PC-3 (cell line): Measurements from ENCODE around the gene THAP4. TPM values are rescaled to one million over a fixed set of nuclear protein-coding genes. Genes with fewer than 3 reads are reported as not detected.

Experiments used
- ATAC-seq: fragments of 200-7000 bp; cut with Tn5 transposase; 2 replicates; pipeline ENCODE4 v1.9.1; 2020; ENCODE audit warnings: mild to moderate bottlenecking, moderate library complexity
- BruUV-seq: library from RNA; stranded (reverse); fragments of 400-500 nt; replicated peaks from 2 replicates; lab custom pipeline; 2021; lab: Mats Ljungman, UMichigan
- CTCF ChIA-PET: fragments of 300-600 bp; sonication (Branson Sonifier 250); formaldehyde crosslinking; loops from one replicate; lab custom pipeline; 2022; ENCODE audit warnings: antibody characterized with exemption; lab: Charles Lee
- POLR2A ChIA-PET: fragments of 300-600 bp; sonication (Branson Sonifier 250); formaldehyde crosslinking; loops from one replicate; lab custom pipeline; 2022; ENCODE audit warnings: antibody characterized with exemption; ENCODE audit not compliant: unreplicated experiment; lab: Charles Lee
- DNase-seq: peaks from one replicate; pipeline ENCODE4 v3.0.0-alpha.2; 2015
- H2AFZ ChIP-seq: fragments of 300-600 bp; sonication (generic); 2 replicates; pipeline ENCODE4 v1.6.0; 2016; ENCODE audit warnings: antibody characterized with exemption, low read length
- H3F3A ChIP-seq: fragments of 300-600 bp; sonication (generic); one replicate; pipeline ENCODE4 v1.6.0; 2017; ENCODE audit warnings: antibody characterized with exemption, low read length, control low read depth, mild to moderate bottlenecking; ENCODE audit not compliant: unreplicated experiment
- H3K27ac ChIP-seq: fragments of 300-600 bp; sonication (generic); 2 replicates; pipeline ENCODE4 v1.5.1; 2016; ENCODE audit warnings: mild to moderate bottlenecking, low read length
- H3K27me3 ChIP-seq: fragments of 300-600 bp; sonication (generic); 2 replicates; pipeline ENCODE4 v1.6.1; 2016; ENCODE audit warnings: low read length, mixed read lengths
- H3K36me3 ChIP-seq: fragments of 300-600 bp; sonication (generic); 2 replicates; pipeline ENCODE4 v1.6.1; 2016; ENCODE audit warnings: low read depth, mixed run types, low read length, mixed read lengths
- H3K4me1 ChIP-seq: fragments of 300-600 bp; sonication (generic); 2 replicates; pipeline ENCODE4 v1.5.1; 2016; ENCODE audit warnings: low read length; ENCODE audit not compliant: insufficient read depth
- H3K4me2 ChIP-seq: fragments of 300-600 bp; sonication (generic); 2 replicates; pipeline ENCODE4 v1.6.0; 2016; ENCODE audit warnings: low read length
- H3K4me3 ChIP-seq: fragments of 300-600 bp; sonication (generic); 2 replicates; pipeline ENCODE4 v1.5.1; 2016; ENCODE audit warnings: mild to moderate bottlenecking, low read length, mixed read lengths
- H3K79me2 ChIP-seq: fragments of 300-600 bp; sonication (generic); 2 replicates; pipeline ENCODE4 v1.6.1; 2017; ENCODE audit warnings: low read length, mixed read lengths
- H3K9ac ChIP-seq: fragments of 300-600 bp; sonication (generic); 2 replicates; pipeline ENCODE4 v1.6.0; 2016; ENCODE audit warnings: mild to moderate bottlenecking, low read length
- H3K9me2 ChIP-seq: fragments of 300-600 bp; sonication (generic); replicated peaks from 2 replicates; pipeline ENCODE4 v1.6.1; 2016; ENCODE audit warnings: mixed run types, low read length, mixed read lengths
- H3K9me3 ChIP-seq: fragments of 300-600 bp; sonication (generic); 2 replicates; pipeline ENCODE4 v1.6.1; 2016; ENCODE audit warnings: low read length, mixed read lengths
- H4K20me1 ChIP-seq: fragments of 300-600 bp; sonication (generic); 2 replicates; pipeline ENCODE4 v1.6.1; 2016; ENCODE audit warnings: low read length, mixed read lengths
- CTCF ChIP-seq: fragments of 300-600 bp; sonication (generic); conservative IDR thresholded peaks from 2 replicates; pipeline ENCODE4 v1.5.1; 2017; ENCODE audit warnings: antibody characterized with exemption, low read depth, mild to moderate bottlenecking, low read length
- EZH2 ChIP-seq: fragments of 300-600 bp; sonication (generic); IDR thresholded peaks from one replicate; pipeline ENCODE4 v1.6.1; 2017; ENCODE audit warnings: antibody characterized with exemption, mild to moderate bottlenecking, low read length; ENCODE audit not compliant: unreplicated experiment
- EZH2phosphoT487 ChIP-seq: fragments of 300-600 bp; sonication (generic); IDR thresholded peaks from 2 replicates; pipeline ENCODE4 v1.6.1; 2018; ENCODE audit warnings: mild to moderate bottlenecking, antibody characterized with exemption, low read length, borderline replicate concordance
- intact Hi-C: fragments of 100-400 bp; cut with micrococcal nuclease; formaldehyde crosslinking; loops from 2 replicates; pipeline ENCODE4 v1.9.0; 2023
- total RNA-seq: library from RNA; depleted of rRNA; stranded (reverse); fragments of >200 nt; gene quantifications from 2 replicates; pipeline ENCODE4 v1.2.3, GENCODE V29; 2014

Gene THAP4
- total RNA-seq, 1 experiment from 2014 or later = 75.1 TPM

GRCh38 chr2:241550616-241551580 is 86.1 kb downstream of the THAP4 start:
- no TSS peak for BruUV-seq
- H3K4me3 ChIP-seq = no peak overlapping the region
- H3F3A ChIP-seq = no peaks in the 10 kb centered on the region
- CTCF ChIA-PET = interaction anchor here (1.0 kb wide), 1 partner anchor 48 kb away, joined by 6 read pairs; no protein-coding TSS in a partner anchor
- H3K9ac ChIP-seq = no peak overlapping the region
- ATAC-seq (no peak), DNase-seq (no peak)
- POLR2A ChIA-PET = no interaction called here
- no peaks in the 10 kb centered on the region for H4K20me1 ChIP-seq
- H3K4me1 ChIP-seq = peaks cover 17% of the 10 kb centered on the region
- H3K36me3 ChIP-seq = no peaks in the 10 kb centered on the region
- intact Hi-C loops = no loop called here
- no peak overlapping the region for H3K4me2 ChIP-seq
- no peak for TF ChIP-seq CTCF
- no peak for TF ChIP-seq EZH2phosphoT487
- no peak for TF ChIP-seq EZH2
- H3K27ac ChIP-seq = no peak overlapping the region
- no peaks in the 10 kb centered on the region for H3K9me3 ChIP-seq
- no peaks in the 10 kb centered on the region for H3K9me2 ChIP-seq
- no peak overlapping the region for H2AFZ ChIP-seq
- H3K27me3 ChIP-seq = no peaks in the 10 kb centered on the region
- no peaks in the 10 kb centered on the region for H3K79me2 ChIP-seq

- Histone ChIP-seq H2AFZ (no peak overlapping the region), H3K27me3 (no peaks in the 10 kb centered on the region), H3K4me1 (peaks cover 11% of the 10 kb centered on the region), H3K79me2 (no peaks in the 10 kb centered on the region), H3K9me3 (no peaks in the 10 kb centered on the region), H3K9ac (no peak overlapping the region), H3K4me2 (peak overlapping the region; percentile 51; the same call in 1 of the 2 replicates), H4K20me1 (no peaks in the 10 kb centered on the region), H3K9me2 (no peaks in the 10 kb centered on the region), H3F3A (no peaks in the 10 kb centered on the region), H3K4me3 (no peak overlapping the region), H3K27ac (no peak overlapping the region), H3K36me3 (no peaks in the 10 kb centered on the region)
- intact Hi-C loops = no loop called here
- no TSS peak for BruUV-seq
- no peak for ATAC-seq
- TF ChIP-seq EZH2 (no peak), CTCF (no peak), EZH2phosphoT487 (no peak)
- POLR2A ChIA-PET = no interaction called here
- no peak for DNase-seq
- CTCF ChIA-PET = no interaction called here
Measured at GRCh38 chr2:241548451-241548835, 88.5 kb downstream of the THAP4 start.
